Measurements from ENCODE around the gene ASCL5. TPM values are rescaled to one million over a fixed set of nuclear protein-coding genes. Genes with fewer than 3 reads are reported as not detected.

The ASCL5 gene
- total RNA-seq, 1 experiment from 2014 or later = 0.15 TPM

GRCh38 chr1:201145816-201146215, 18.8 kb upstream of the ASCL5 start:
- Histone ChIP-seq H2BK120ac (ENCODE audit: low read depth, low read length, poor library complexity, severe bottlenecking) (no peak overlapping the region), H2BK12ac (ENCODE audit: insufficient read length, low read depth, low read length) (no peak overlapping the region), H3T11ph (ENCODE audit: low read length) (no peak overlapping the region), H4K91ac (ENCODE audit: insufficient read length, low read depth, low read length) (no peak overlapping the region), H2BK15ac (ENCODE audit: low read depth, low read length) (no peak overlapping the region), H3K79me1 (ENCODE audit: insufficient read depth, low read depth, low read length, poor library complexity, severe bottlenecking) (peaks cover 2% of the 10 kb centered on the region), H3K4me1 (ENCODE audit: insufficient read depth, low read length) (no peaks in the 10 kb centered on the region), H3K4ac (ENCODE audit: low read depth, low read length) (no peak overlapping the region), H3K14ac (ENCODE audit: insufficient read depth, low read length) (no peak overlapping the region), H3K9ac (ENCODE audit: extremely low read depth, insufficient read length, low read length) (no peak overlapping the region), H3K4me2 (ENCODE audit: insufficient read depth, insufficient read length, low read length) (no peak overlapping the region), H3K23ac (ENCODE audit: insufficient read length, low read depth, low read length) (no peak overlapping the region), H3K79me2 (ENCODE audit: insufficient read depth, low read length) (no peaks in the 10 kb centered on the region), H2BK20ac (ENCODE audit: low read depth, low read length, poor library complexity, severe bottlenecking) (no peak overlapping the region), H3K18ac (ENCODE audit: insufficient read length, low read depth, low read length) (no peak overlapping the region), H3K27me3 (ENCODE audit: insufficient read depth, low read length) (no peaks in the 10 kb centered on the region), H2AFZ (ENCODE audit: low read length) (no peak overlapping the region), H4K8ac (replicated peaks; ENCODE audit: insufficient read length, low read depth, low read length) (no peak overlapping the region), H4K5ac (ENCODE audit: insufficient read length, low read depth, low read length) (no peak overlapping the region), H3K56ac (ENCODE audit: insufficient read length, low read depth, low read length) (no peak overlapping the region), H2AK5ac (ENCODE audit: insufficient read length, low read length) (no peak overlapping the region), H3K23me2 (ENCODE audit: insufficient read length, low read depth, low read length, poor library complexity, severe bottlenecking) (no peaks in the 10 kb centered on the region), H3K9me3 (ENCODE audit: control insufficient read depth, low read depth, low read length) (no peaks in the 10 kb centered on the region), H4K20me1 (ENCODE audit: control insufficient read depth, insufficient read depth, insufficient read length) (no peaks in the 10 kb centered on the region), H3K27ac (ENCODE audit: insufficient read length, low read depth, low read length) (no peak overlapping the region), H2BK5ac (ENCODE audit: insufficient read length, low read length) (no peak overlapping the region)
- no peaks in the 10 kb centered on the region for H3K4me1 Mint-ChIP-seq
- no peak overlapping the region for H3K4me3 Mint-ChIP-seq
- no peaks in the 10 kb centered on the region for H3K27me3 Mint-ChIP-seq (ENCODE audit: low read depth)
- WGBS (ENCODE audit: extremely low coverage, insufficient read length, low lambda C conversion rate) = no CpG with 5 or more reads among the region's 7 CpGs
- no peak overlapping the region for H3K27ac Mint-ChIP-seq
- H3K9me3 Mint-ChIP-seq = no peaks in the 10 kb centered on the region
- H3K36me3 Mint-ChIP-seq (ENCODE audit: insufficient read depth in 1 of 3, low read depth in 3 of 3) = peaks cover 56 to 99% (median 98%) of the 10 kb centered on the region in 3 experiments; a peak in 6 of 7 replicates
- no peak for DNase-seq
- TF ChIP-seq CTCF (conservative IDR thresholded peaks at IDR 0.05) = no peak
